Measurements from ENCODE around the gene PPP2R5C. TPM values are rescaled to one million over a fixed set of nuclear protein-coding genes. Genes with fewer than 3 reads are reported as not detected.

The PPP2R5C gene
- total RNA-seq, 1 experiment from 2014 or later: 301 TPM

GRCh38 chr14:101937926-101938767, 176.6 kb downstream of the PPP2R5C start:
- Histone ChIP-seq H3K79me2 (ENCODE audit: low read length) (no peaks in the 10 kb centered on the region), H3K9ac (ENCODE audit: low read length) (no peak overlapping the region), H3K27ac (ENCODE audit: low read length) (no peak overlapping the region), H3K4me2 (ENCODE audit: low read depth, low read length, poor library complexity, severe bottlenecking) (no peak overlapping the region), H3K9me2 (replicated peaks; ENCODE audit: insufficient read depth, low read length) (no peaks in the 10 kb centered on the region), H3K4me1 (ENCODE audit: low read length) (no peaks in the 10 kb centered on the region), H2AFZ (ENCODE audit: low read length) (no peak overlapping the region), H3K9me3 (ENCODE audit: low read length) (no peaks in the 10 kb centered on the region), H3K4me3 (ENCODE audit: low read length) (no peak overlapping the region), H3K27me3 (ENCODE audit: low read length) (no peaks in the 10 kb centered on the region), H4K20me1 (ENCODE audit: insufficient read depth, low read depth, low read length) (no peaks in the 10 kb centered on the region), H3K36me3 (ENCODE audit: insufficient read depth, low read length) (no peaks in the 10 kb centered on the region)
- no peak for DNase-seq

- DNase-seq: no peak
- Histone ChIP-seq H2AFZ (ENCODE audit: low read length) (no peak overlapping the region), H3K4me1 (ENCODE audit: low read length) (no peaks in the 10 kb centered on the region), H3K27me3 (ENCODE audit: low read length) (no peaks in the 10 kb centered on the region), H4K20me1 (ENCODE audit: insufficient read depth, low read depth, low read length) (no peaks in the 10 kb centered on the region), H3K4me3 (ENCODE audit: low read length) (no peak overlapping the region), H3K27ac (ENCODE audit: low read length) (no peak overlapping the region), H3K9me3 (ENCODE audit: low read length) (no peaks in the 10 kb centered on the region), H3K9ac (ENCODE audit: low read length) (no peak overlapping the region), H3K9me2 (replicated peaks; ENCODE audit: insufficient read depth, low read length) (no peaks in the 10 kb centered on the region), H3K4me2 (ENCODE audit: low read depth, low read length, poor library complexity, severe bottlenecking) (no peak overlapping the region), H3K36me3 (ENCODE audit: insufficient read depth, low read length) (no peaks in the 10 kb centered on the region), H3K79me2 (ENCODE audit: low read length) (no peaks in the 10 kb centered on the region)
These were observed 178.2 kb downstream of the PPP2R5C start for GRCh38 chr14:101939646-101940170.

GRCh38 chr14:101944451-101944850, 182.9 kb downstream of the PPP2R5C start:
- H3K27ac ChIP-seq (ENCODE audit: low read length): no peak overlapping the region
- no peaks in the 10 kb centered on the region for H3K36me3 ChIP-seq (ENCODE audit: insufficient read depth, low read length)
- H3K4me1 ChIP-seq (ENCODE audit: low read length): peaks cover 11% of the 10 kb centered on the region
- H3K9me2 ChIP-seq (replicated peaks; ENCODE audit: insufficient read depth, low read length): no peaks in the 10 kb centered on the region
- H2AFZ ChIP-seq (ENCODE audit: low read length): no peak overlapping the region
- no peak for DNase-seq
- no peak overlapping the region for H3K4me2 ChIP-seq (ENCODE audit: low read depth, low read length, poor library complexity, severe bottlenecking)
- H3K4me3 ChIP-seq (ENCODE audit: low read length): no peak overlapping the region
- no peaks in the 10 kb centered on the region for H3K9me3 ChIP-seq (ENCODE audit: low read length)
- no peaks in the 10 kb centered on the region for H3K79me2 ChIP-seq (ENCODE audit: low read length)
- H3K27me3 ChIP-seq (ENCODE audit: low read length): no peaks in the 10 kb centered on the region
- H4K20me1 ChIP-seq (ENCODE audit: insufficient read depth, low read depth, low read length): no peaks in the 10 kb centered on the region
- no peak overlapping the region for H3K9ac ChIP-seq (ENCODE audit: low read length)

GRCh38 chr14:101945171-101945570, 183.7 kb downstream of the PPP2R5C start:
- H3K9me3 ChIP-seq (ENCODE audit: low read length): no peaks in the 10 kb centered on the region

GRCh38 chr14:101947577-101947903, 186.0 kb downstream of the PPP2R5C start:
- H3K79me2 ChIP-seq (ENCODE audit: low read length): no peaks in the 10 kb centered on the region

More at GRCh38 chr14:101945171-101945570, 183.7 kb downstream of the PPP2R5C start:
- Histone ChIP-seq H3K4me2 (ENCODE audit: low read depth, low read length, poor library complexity, severe bottlenecking) (no peak overlapping the region), H3K27me3 (ENCODE audit: low read length) (no peaks in the 10 kb centered on the region), H3K36me3 (ENCODE audit: insufficient read depth, low read length) (no peaks in the 10 kb centered on the region), H4K20me1 (ENCODE audit: insufficient read depth, low read depth, low read length) (no peaks in the 10 kb centered on the region), H3K4me1 (ENCODE audit: low read length) (peaks cover 11% of the 10 kb centered on the region), H3K4me3 (ENCODE audit: low read length) (no peak overlapping the region), H2AFZ (ENCODE audit: low read length) (no peak overlapping the region), H3K79me2 (ENCODE audit: low read length) (no peaks in the 10 kb centered on the region), H3K9ac (ENCODE audit: low read length) (no peak overlapping the region), H3K27ac (ENCODE audit: low read length) (no peak overlapping the region), H3K9me2 (replicated peaks; ENCODE audit: insufficient read depth, low read length) (no peaks in the 10 kb centered on the region)
- no peak for DNase-seq

GRCh38 chr14:101947904-101948665, 186.6 kb downstream of the PPP2R5C start:
- Histone ChIP-seq H3K4me3 (ENCODE audit: low read length) (peak overlapping the region; percentile 82), H3K27ac (ENCODE audit: low read length) (peak overlapping the region; percentile 65; the same call in 1 of the 2 replicates), H3K9me2 (replicated peaks; ENCODE audit: insufficient read depth, low read length) (no peaks in the 10 kb centered on the region), H3K4me2 (ENCODE audit: low read depth, low read length, poor library complexity, severe bottlenecking) (peak overlapping the region; percentile 81), H3K9me3 (ENCODE audit: low read length) (no peaks in the 10 kb centered on the region), H3K36me3 (ENCODE audit: insufficient read depth, low read length) (no peaks in the 10 kb centered on the region), H2AFZ (ENCODE audit: low read length) (peak overlapping the region; percentile 52; the same call in 1 of the 2 replicates), H3K4me1 (ENCODE audit: low read length) (peaks cover 11% of the 10 kb centered on the region), H3K27me3 (ENCODE audit: low read length) (no peaks in the 10 kb centered on the region), H3K9ac (ENCODE audit: low read length) (peak overlapping the region; percentile 85), H4K20me1 (ENCODE audit: insufficient read depth, low read depth, low read length) (no peaks in the 10 kb centered on the region), H3K79me2 (ENCODE audit: low read length) (no peaks in the 10 kb centered on the region)
- peak; percentile 100 for DNase-seq

More at GRCh38 chr14:101947577-101947903, 186.0 kb downstream of the PPP2R5C start:
- no peaks in the 10 kb centered on the region for H4K20me1 ChIP-seq (ENCODE audit: insufficient read depth, low read depth, low read length)
- DNase-seq: no peak
- H3K36me3 ChIP-seq (ENCODE audit: insufficient read depth, low read length): no peaks in the 10 kb centered on the region
- peak overlapping the region; percentile 16; the same call in 1 of the 2 replicates for H2AFZ ChIP-seq (ENCODE audit: low read length)
- no peaks in the 10 kb centered on the region for H3K9me3 ChIP-seq (ENCODE audit: low read length)
- peak overlapping the region; percentile 65; the same call in 1 of the 2 replicates for H3K27ac ChIP-seq (ENCODE audit: low read length)
- H3K9me2 ChIP-seq (replicated peaks; ENCODE audit: insufficient read depth, low read length): no peaks in the 10 kb centered on the region
- H3K4me3 ChIP-seq (ENCODE audit: low read length): peak overlapping the region; percentile 82
- H3K27me3 ChIP-seq (ENCODE audit: low read length): no peaks in the 10 kb centered on the region
- peaks cover 11% of the 10 kb centered on the region for H3K4me1 ChIP-seq (ENCODE audit: low read length)
- peak overlapping the region; percentile 85 for H3K9ac ChIP-seq (ENCODE audit: low read length)
- H3K4me2 ChIP-seq (ENCODE audit: low read depth, low read length, poor library complexity, severe bottlenecking): peak overlapping the region; percentile 81

- Histone ChIP-seq H3K9ac (ENCODE audit: low read length) (peak overlapping the region; percentile 72), H3K79me2 (ENCODE audit: low read length) (no peaks in the 10 kb centered on the region), H3K4me3 (ENCODE audit: low read length) (peak overlapping the region; percentile 67), H2AFZ (ENCODE audit: low read length) (peak overlapping the region; percentile 52; the same call in 1 of the 2 replicates), H3K4me1 (ENCODE audit: low read length) (peaks cover 11% of the 10 kb centered on the region), H3K4me2 (ENCODE audit: low read depth, low read length, poor library complexity, severe bottlenecking) (peak overlapping the region; percentile 78), H3K9me3 (ENCODE audit: low read length) (no peaks in the 10 kb centered on the region), H3K27ac (ENCODE audit: low read length) (no peak overlapping the region), H4K20me1 (ENCODE audit: insufficient read depth, low read depth, low read length) (no peaks in the 10 kb centered on the region), H3K27me3 (ENCODE audit: low read length) (no peaks in the 10 kb centered on the region), H3K36me3 (ENCODE audit: insufficient read depth, low read length) (no peaks in the 10 kb centered on the region), H3K9me2 (replicated peaks; ENCODE audit: insufficient read depth, low read length) (no peaks in the 10 kb centered on the region)
- no peak for DNase-seq
These were observed 187.2 kb downstream of the PPP2R5C start for GRCh38 chr14:101948666-101949216.

- Histone ChIP-seq H3K9ac (ENCODE audit: low read length) (0 out of 2 replicates have a peak overlapping the region, but pooled peaks have one; percentile 1), H3K27me3 (ENCODE audit: low read length) (no peaks in the 10 kb centered on the region), H3K79me2 (ENCODE audit: low read length) (no peaks in the 10 kb centered on the region), H3K9me2 (replicated peaks; ENCODE audit: insufficient read depth, low read length) (no peaks in the 10 kb centered on the region), H3K36me3 (ENCODE audit: insufficient read depth, low read length) (no peaks in the 10 kb centered on the region), H3K4me2 (ENCODE audit: low read depth, low read length, poor library complexity, severe bottlenecking) (no peak overlapping the region), H3K4me3 (ENCODE audit: low read length) (no peak overlapping the region), H3K27ac (ENCODE audit: low read length) (no peak overlapping the region), H3K4me1 (ENCODE audit: low read length) (peaks cover 11% of the 10 kb centered on the region), H2AFZ (ENCODE audit: low read length) (no peak overlapping the region), H3K9me3 (ENCODE audit: low read length) (no peaks in the 10 kb centered on the region), H4K20me1 (ENCODE audit: insufficient read depth, low read depth, low read length) (no peaks in the 10 kb centered on the region)
- peak; percentile 80 for DNase-seq
These were observed 188.6 kb downstream of the PPP2R5C start for GRCh38 chr14:101950100-101950499.
